Esophagus squamous epithelium (tissue), 5 donors: ENCODE measurements around the gene MBOAT2. TPM values are rescaled to one million over a fixed set of nuclear protein-coding genes. Genes with fewer than 3 reads are reported as not detected.
A peak's percentile ranks its signal among the peaks of the same experiment; 100 is the strongest.

Experiments
- DNase-seq: peaks from one replicate; lab custom pipeline; 2025; lab: John Stamatoyannopoulos, UW
- H3K27ac ChIP-seq, 4 donors: fragments of 200-600 bp; sonication (generic); one replicate each; pipeline ENCODE4 v1.5.1; 2016 to 2019; ENCODE audit warnings: mild to moderate bottlenecking in 1 of 4
- H3K27me3 ChIP-seq, 4 donors: fragments of 200-600 bp; sonication (generic); 1 replicate in 3 of 4; 2 replicates in 1 of 4; pipeline versions ENCODE4 v1.5.1 to v1.6.0; 2017 to 2021; ENCODE audit warnings: antibody characterized with exemption in 1 of 4
- H3K36me3 ChIP-seq, 3 donors: fragments of 200-600 bp; sonication (generic); one replicate each; pipeline ENCODE4 v1.5.1; 2016 to 2019
- H3K4me1 ChIP-seq, 3 donors: fragments of 200-600 bp; sonication (generic); one replicate each; pipeline ENCODE4 v1.5.1; 2017 to 2019
- H3K4me3 ChIP-seq, 4 donors: fragments of 200-600 bp; sonication (generic); 1 replicate in 3 of 4; 2 replicates in 1 of 4; pipeline ENCODE4 v1.5.1; 2016 to 2019; ENCODE audit warnings: mild to moderate bottlenecking in 2 of 4, moderate library complexity in 1 of 4
- H3K9me3 ChIP-seq, 3 donors: fragments of 200-600 bp; sonication (generic); one replicate each; pipeline ENCODE4 v1.5.1; 2016 to 2019
- CTCF ChIP-seq, 6 experiments: fragments of 450-650 bp in 4 of 6; fragments of 200-600 bp in 2 of 6; sonication (generic) in 2 of 6; IDR thresholded peaks; one replicate each; pipeline ENCODE4 v1.5.1; 2016 to 2019; ENCODE audit warnings: antibody characterized with exemption in 6 of 6, mild to moderate bottlenecking in 4 of 6, moderate library complexity in 4 of 6
- POLR2A ChIP-seq, 4 donors: fragments of 450-650 bp; IDR thresholded peaks; one replicate each; pipeline ENCODE4 v1.6.1; 2017; ENCODE audit warnings: antibody characterized with exemption in 4 of 4, mild to moderate bottlenecking in 4 of 4, moderate library complexity in 3 of 4
- WGBS, 2 donors: methylation state at CpG; one replicate each; pipeline ENCODE4 v1.1.5; 2018; 5-methylcytosine and 5-hydroxymethylcytosine counted together
- intact Hi-C: fragments of 100-400 bp; cut with DNase I; formaldehyde crosslinking; loops from one replicate; pipeline ENCODE4 v1.15.0; 2022
- total RNA-seq, 4 donors: library from RNA; depleted of rRNA; stranded (reverse); fragments of >200 nt; gene quantifications; one replicate each; pipeline ENCODE4 v1.1.0, GENCODE V29; 2016
- donor health status: DM: yes; HTN: yes; CAD: no.

MBOAT2 gene
- total RNA-seq, 4 donors from 2014 or later: 56.6 to 110 (median 73.1) TPM

- intact Hi-C loops: no loop called here
These were observed 169.6 kb downstream of the MBOAT2 start for GRCh38 chr2:8833853-8834252.

GRCh38 chr2:8831516-8831915, 172.0 kb downstream of the MBOAT2 start:
- Histone ChIP-seq H3K36me3 (peaks cover 0 to 11% (median 0%) of the 10 kb centered on the region in 3 donors), H3K4me3 (no peak overlapping the region), H3K4me1 (peaks cover 9 to 38% (median 16%) of the 10 kb centered on the region in 3 donors), H3K9me3 (no peaks in the 10 kb centered on the region), H3K27me3 (no peaks in the 10 kb centered on the region), H3K27ac (no peak overlapping the region)
- WGBS, 2 donors: 94 to 100% methylated on average over 2 of the region's 2 CpGs
- no peak for TF ChIP-seq CTCF (IDR thresholded peaks at IDR 0.05)
- TF ChIP-seq POLR2A (IDR thresholded peaks at IDR 0.05): no peak
- intact Hi-C loops: no loop called here
- no peak for DNase-seq

More at GRCh38 chr2:8833853-8834252, 169.6 kb downstream of the MBOAT2 start:
- no peaks in the 10 kb centered on the region for H3K36me3 ChIP-seq
- H3K9me3 ChIP-seq: no peaks in the 10 kb centered on the region
- WGBS, 2 donors: 89 to 95% methylated on average over 7 of the region's 7 CpGs
- no peak overlapping the region for H3K4me3 ChIP-seq
- H3K27me3 ChIP-seq: no peaks in the 10 kb centered on the region
- no peak for TF ChIP-seq CTCF (IDR thresholded peaks at IDR 0.05)
- TF ChIP-seq POLR2A (IDR thresholded peaks at IDR 0.05): no peak
- DNase-seq: no peak
- H3K4me1 ChIP-seq: peaks cover 14 to 47% (median 22%) of the 10 kb centered on the region in 3 donors
- H3K27ac ChIP-seq: no peak overlapping the region

GRCh38 chr2:8827729-8828128, 175.8 kb downstream of the MBOAT2 start:
- no peak overlapping the region for H3K27ac ChIP-seq
- no peak for DNase-seq
- intact Hi-C loops: no loop called here
- H3K36me3 ChIP-seq: peaks cover 0 to 43% (median 0%) of the 10 kb centered on the region in 3 donors
- TF ChIP-seq CTCF (IDR thresholded peaks at IDR 0.05) (no peak), POLR2A (IDR thresholded peaks at IDR 0.05) (no peak)
- peaks cover 0 to 8% (median 0%) of the 10 kb centered on the region in 3 donors for H3K4me1 ChIP-seq
- H3K27me3 ChIP-seq: no peaks in the 10 kb centered on the region
- H3K4me3 ChIP-seq: no peak overlapping the region
- no peaks in the 10 kb centered on the region for H3K9me3 ChIP-seq
- WGBS, 2 donors: 94 to 95% methylated on average over 2 of the region's 2 CpGs

GRCh38 chr2:8822218-8822617, 181.3 kb downstream of the MBOAT2 start:
- Histone ChIP-seq H3K4me1 (peaks cover 11 to 20% (median 13%) of the 10 kb centered on the region in 3 donors), H3K27me3 (no peaks in the 10 kb centered on the region), H3K36me3 (peaks cover 0 to 69% (median 0%) of the 10 kb centered on the region in 3 donors), H3K27ac (peak overlapping the region in 3 of 4 donors; percentile 41 to 67 (median 61)), H3K9me3 (no peaks in the 10 kb centered on the region), H3K4me3 (no peak overlapping the region)
- TF ChIP-seq CTCF (IDR thresholded peaks at IDR 0.05): no peak
- TF ChIP-seq POLR2A (IDR thresholded peaks at IDR 0.05): no peak
- intact Hi-C loops: no loop called here
- no peak for DNase-seq
- WGBS, 2 donors: 46 to 52% methylated on average over 4 of the region's 4 CpGs

GRCh38 chr2:8821276-8822217, 181.9 kb downstream of the MBOAT2 start:
- Histone ChIP-seq H3K4me3 (no peak overlapping the region), H3K9me3 (no peaks in the 10 kb centered on the region), H3K27ac (peak overlapping the region in 3 of 4 donors; percentile 41 to 67 (median 61)), H3K27me3 (no peaks in the 10 kb centered on the region), H3K4me1 (peaks cover 11 to 20% (median 13%) of the 10 kb centered on the region in 3 donors), H3K36me3 (peaks cover 0 to 70% (median 0%) of the 10 kb centered on the region in 3 donors)
- WGBS, 2 donors: 61% methylated on average over 8 of the region's 8 CpGs
- DNase-seq: no peak
- TF ChIP-seq POLR2A (IDR thresholded peaks at IDR 0.05): no peak
- no peak for TF ChIP-seq CTCF (IDR thresholded peaks at IDR 0.05)
- intact Hi-C loops: no loop called here
